Neural cell (in vitro differentiated cells): ENCODE measurements around the gene ALDH3B2.

Source experiments
- CTCF ChIP-seq: fragments of 450-650 bp; IDR thresholded peaks from 2 replicates; pipeline ENCODE4 v1.5.1; 2014; ENCODE audit warnings: antibody characterized with exemption, mild to moderate bottlenecking, moderate library complexity; ENCODE audit not compliant: poor library complexity, severe bottlenecking
- POLR2AphosphoS5 ChIP-seq: IDR thresholded peaks from 2 replicates; pipeline ENCODE4 v1.6.1; 2012

- TF ChIP-seq CTCF (no peak), POLR2AphosphoS5 (no peak)
Measured at GRCh38 chr11:67704524-67704923, 30.1 kb upstream of the ALDH3B2 start.
